ENCODE results near the gene ZBTB42.
A peak's percentile ranks its signal among the peaks of the same experiment; 100 is the strongest.

ZBTB42 gene

GRCh38 chr14:104800771-104801519 lies at the start of gene ZBTB42:
ZBTB42 (plus strand) TSS chr14:104801101; CDS start chr14:104801198, 97 bp downstream.
- peak within 1 kb of the TSS; percentile 85 for H3K4me3 Mint-ChIP-seq
- intact Hi-C loops (cut with micrococcal nuclease): no loop called here
- H3K27me3 Mint-ChIP-seq: peaks cover 25% of the 10 kb centered on the region
- H3K36me3 Mint-ChIP-seq (ENCODE audit: low read depth): peaks cover 8% of the 10 kb centered on the region
- H3K4me1 Mint-ChIP-seq (ENCODE audit: low read depth): peaks cover 71% of the 10 kb centered on the region
- H3K27ac Mint-ChIP-seq: peak within 1 kb of the TSS; percentile 65
- no peaks in the 10 kb centered on the region for H3K9me3 Mint-ChIP-seq

- H3K27me3 Mint-ChIP-seq: peaks cover 2% of the 10 kb centered on the region
- peak overlapping the region; percentile 97 for H3K27ac Mint-ChIP-seq
- H3K4me1 Mint-ChIP-seq (ENCODE audit: low read depth): peaks cover 20% of the 10 kb centered on the region
- peaks cover 38% of the 10 kb centered on the region for H3K36me3 Mint-ChIP-seq (ENCODE audit: low read depth)
- no peaks in the 10 kb centered on the region for H3K9me3 Mint-ChIP-seq
- intact Hi-C loops (cut with micrococcal nuclease): loop anchor here (2.0 to 5.0 kb wide), 2 partner anchors 35 to 271 kb away; partner anchors contain the start of gene CDCA4
- peak overlapping the region; percentile 98 for H3K4me3 Mint-ChIP-seq
These were observed 49.1 kb upstream of the ZBTB42 start for GRCh38 chr14:104751539-104752422.

- H3K4me3 Mint-ChIP-seq: peak overlapping the region; percentile 98
- no peaks in the 10 kb centered on the region for H3K9me3 Mint-ChIP-seq
- H3K36me3 Mint-ChIP-seq (ENCODE audit: low read depth): peaks cover 44% of the 10 kb centered on the region
- peaks cover 2% of the 10 kb centered on the region for H3K27me3 Mint-ChIP-seq
- H3K4me1 Mint-ChIP-seq (ENCODE audit: low read depth): peaks cover 20% of the 10 kb centered on the region
- intact Hi-C loops (cut with micrococcal nuclease): loop anchor here (2.0 to 5.0 kb wide), 2 partner anchors 34 to 270 kb away; partner anchors contain the start of gene CDCA4
- peak overlapping the region; percentile 97 for H3K27ac Mint-ChIP-seq
These were observed 48.5 kb upstream of the ZBTB42 start for GRCh38 chr14:104752423-104752734.

GRCh38 chr14:104752735-104753527 lies 48.0 kb upstream of the ZBTB42 start, which contains the start of gene SIVA1:
SIVA1 (plus strand) TSS chr14:104753147; CDS start chr14:104753202, 55 bp downstream.
- no peaks in the 10 kb centered on the region for H3K9me3 Mint-ChIP-seq
- peaks cover 2% of the 10 kb centered on the region for H3K27me3 Mint-ChIP-seq
- H3K27ac Mint-ChIP-seq: peak within 1 kb of the TSS; percentile 97
- H3K36me3 Mint-ChIP-seq (ENCODE audit: low read depth): peaks cover 49% of the 10 kb centered on the region
- H3K4me1 Mint-ChIP-seq (ENCODE audit: low read depth): peaks cover 20% of the 10 kb centered on the region
- intact Hi-C loops (cut with micrococcal nuclease): loop anchor here (1.0 to 5.0 kb wide), 3 partner anchors 29 to 269 kb away; partner anchors contain the start of genes ADSS1 and CDCA4
- H3K4me3 Mint-ChIP-seq: peak within 1 kb of the TSS; percentile 98

GRCh38 chr14:104753528-104754212 lies 47.2 kb upstream of the ZBTB42 start:
- intact Hi-C loops (cut with micrococcal nuclease): loop anchor here (1.0 to 5.0 kb wide), 3 partner anchors 29 to 269 kb away; partner anchors contain the start of genes ADSS1 and CDCA4

GRCh38 chr14:104754213-104754851 lies 46.6 kb upstream of the ZBTB42 start:
- Mint-ChIP-seq H3K36me3 (ENCODE audit: low read depth) (peaks cover 63% of the 10 kb centered on the region), H3K4me3 (peak overlapping the region; percentile 98), H3K9me3 (no peaks in the 10 kb centered on the region), H3K27me3 (no peaks in the 10 kb centered on the region), H3K27ac (peak overlapping the region; percentile 97), H3K4me1 (ENCODE audit: low read depth) (peaks cover 20% of the 10 kb centered on the region)
- intact Hi-C loops (cut with micrococcal nuclease): loop anchor here (5.0 kb wide), 1 partner anchor 268 kb away; the partner anchor contains the start of gene CDCA4

More at GRCh38 chr14:104753528-104754212, 47.2 kb upstream of the ZBTB42 start:
- Mint-ChIP-seq H3K9me3 (no peaks in the 10 kb centered on the region), H3K4me3 (peak overlapping the region; percentile 98), H3K27ac (peak overlapping the region; percentile 97), H3K36me3 (ENCODE audit: low read depth) (peaks cover 57% of the 10 kb centered on the region), H3K27me3 (peaks cover 2% of the 10 kb centered on the region), H3K4me1 (ENCODE audit: low read depth) (peaks cover 20% of the 10 kb centered on the region)

GRCh38 chr14:104755621-104756020 lies 45.3 kb upstream of the ZBTB42 start:
- intact Hi-C loops (cut with micrococcal nuclease): no loop called here
- no peaks in the 10 kb centered on the region for H3K9me3 Mint-ChIP-seq

GRCh38 chr14:104756477-104757237 lies 44.2 kb upstream of the ZBTB42 start:
- Mint-ChIP-seq H3K36me3 (ENCODE audit: low read depth) (peaks cover 86% of the 10 kb centered on the region), H3K4me1 (ENCODE audit: low read depth) (peaks cover 20% of the 10 kb centered on the region), H3K9me3 (no peaks in the 10 kb centered on the region), H3K4me3 (no peak overlapping the region), H3K27me3 (no peaks in the 10 kb centered on the region), H3K27ac (no peak overlapping the region)
- intact Hi-C loops (cut with micrococcal nuclease): no loop called here

More at GRCh38 chr14:104755621-104756020, 45.3 kb upstream of the ZBTB42 start:
- Mint-ChIP-seq H3K27ac (no peak overlapping the region), H3K36me3 (ENCODE audit: low read depth) (peaks cover 76% of the 10 kb centered on the region), H3K4me3 (no peak overlapping the region), H3K27me3 (no peaks in the 10 kb centered on the region), H3K4me1 (ENCODE audit: low read depth) (peaks cover 20% of the 10 kb centered on the region)

- intact Hi-C loops (cut with micrococcal nuclease): no loop called here
- peaks cover 91% of the 10 kb centered on the region for H3K36me3 Mint-ChIP-seq (ENCODE audit: low read depth)
- H3K27ac Mint-ChIP-seq: no peak overlapping the region
- H3K4me3 Mint-ChIP-seq: no peak overlapping the region
- H3K4me1 Mint-ChIP-seq (ENCODE audit: low read depth): peaks cover 20% of the 10 kb centered on the region
- H3K9me3 Mint-ChIP-seq: no peaks in the 10 kb centered on the region
- no peaks in the 10 kb centered on the region for H3K27me3 Mint-ChIP-seq
These were observed 43.7 kb upstream of the ZBTB42 start for GRCh38 chr14:104757238-104757585.

GRCh38 chr14:104757681-104758392 lies 43.1 kb upstream of the ZBTB42 start:
- intact Hi-C loops (cut with micrococcal nuclease): no loop called here
- Mint-ChIP-seq H3K27me3 (no peaks in the 10 kb centered on the region), H3K9me3 (no peaks in the 10 kb centered on the region), H3K4me3 (no peak overlapping the region), H3K4me1 (ENCODE audit: low read depth) (peaks cover 20% of the 10 kb centered on the region), H3K27ac (no peak overlapping the region), H3K36me3 (ENCODE audit: low read depth) (peaks cover 94% of the 10 kb centered on the region)

GRCh38 chr14:104758981-104759969 lies 41.6 kb upstream of the ZBTB42 start:
- intact Hi-C loops (cut with micrococcal nuclease): no loop called here
- Mint-ChIP-seq H3K9me3 (no peaks in the 10 kb centered on the region), H3K4me1 (ENCODE audit: low read depth) (peaks cover 12% of the 10 kb centered on the region), H3K27ac (no peak overlapping the region), H3K4me3 (no peak overlapping the region), H3K36me3 (ENCODE audit: low read depth) (peaks cover 80% of the 10 kb centered on the region), H3K27me3 (no peaks in the 10 kb centered on the region)

Data from dendritic cell treated with granulocyte-macrophage colony-stimulating factor and Interleukin-4, amounts not matched to agents 40 ng/mL and 50 ng/mL, for 4 days (primary cell).